B cell (primary cell): ENCODE measurements around the gene RTCB. TPM values are rescaled to one million over a fixed set of nuclear protein-coding genes. Genes with fewer than 3 reads are reported as not detected.

Experiments used
- ATAC-seq: fragments of 200-7000 bp; cut with Tn5 transposase; one replicate; pipeline ENCODE4 v1.10.0; 2021; ENCODE audit warnings: low read depth, mild to moderate bottlenecking, moderate number of reproducible peaks, moderate library complexity
- CTCF ChIA-PET: fragments of 350-600 bp; sonication (Branson Sonifier 250); formaldehyde crosslinking; loops from one replicate; lab custom pipeline; 2021; ENCODE audit warnings: antibody characterized with exemption, inconsistent platforms; lab: Charles Lee
- POLR2A ChIA-PET: fragments of 350-600 bp; sonication (Branson Sonifier 250); formaldehyde crosslinking; loops from one replicate; lab custom pipeline; 2021; ENCODE audit warnings: antibody characterized with exemption; lab: Charles Lee
- DNase-seq: peaks from one replicate; pipeline ENCODE4 v3.0.0; 2013
- H2AFZ ChIP-seq: 2 replicates; pipeline ENCODE4 v1.6.1; 2012; ENCODE audit warnings: mild to moderate bottlenecking, low read depth, low read length; ENCODE audit not compliant: insufficient read depth, poor library complexity, severe bottlenecking
- H3K27ac ChIP-seq, 2 donors: 1 replicate in 1 of 2; 2 replicates in 1 of 2; pipeline ENCODE4 v1.5.1; 2012 to 2013; ENCODE audit warnings: low read length in 2 of 2, mild to moderate bottlenecking in 2 of 2, moderate library complexity in 1 of 2
- H3K27me3 ChIP-seq, 4 experiments: fragments of 200-600 bp in 1 of 4; sonication (generic) in 1 of 4; replicated peaks in 1 of 4; 1 replicate in 2 of 4; 2 replicates in 2 of 4; pipeline versions ENCODE4 v1.6.1 to v1.7.0; 2013 to 2016; ENCODE audit warnings: low read length in 3 of 4, mild to moderate bottlenecking in 2 of 4, mixed read lengths in 1 of 4, moderate library complexity in 1 of 4; ENCODE audit not compliant: insufficient read depth in 4 of 4, control insufficient read depth in 3 of 4; ENCODE audit errors: control extremely low read depth in 1 of 4
- H3K36me3 ChIP-seq, 2 experiments: replicated peaks in 1 of 2; 1 replicate in 1 of 2; 2 replicates in 1 of 2; pipeline versions ENCODE4 v1.6.1 to v1.7.1; 2013; ENCODE audit warnings: low read length in 1 of 2; ENCODE audit not compliant: insufficient read depth in 2 of 2, control insufficient read depth in 1 of 2; ENCODE audit errors: control extremely low read depth in 1 of 2, extremely low read depth in 1 of 2
- H3K4me1 ChIP-seq, 2 donors: fragments of 200-600 bp in 1 of 2; sonication (generic) in 1 of 2; 1 replicate in 1 of 2; 2 replicates in 1 of 2; pipeline versions ENCODE4 v1.5.1 to v1.6.1; 2013 to 2017; ENCODE audit warnings: low read length in 2 of 2; ENCODE audit not compliant: control insufficient read depth in 2 of 2, insufficient read depth in 2 of 2
- H3K4me2 ChIP-seq: replicated peaks from 2 replicates; pipeline ENCODE3; 2012; ENCODE audit warnings: mild to moderate bottlenecking, low read depth, low read length; ENCODE audit not compliant: poor library complexity, severe bottlenecking
- H3K4me3 ChIP-seq, 5 experiments: fragments of 200-600 bp in 1 of 5; sonication (generic) in 1 of 5; 1 replicate in 3 of 5; 2 replicates in 2 of 5; pipeline versions ENCODE4 v1.5.1 to v1.7.0; 2011 to 2016; ENCODE audit warnings: low read length in 4 of 5, mild to moderate bottlenecking in 4 of 5, low read depth in 2 of 5, control low read depth in 1 of 5, moderate library complexity in 1 of 5; ENCODE audit not compliant: insufficient read depth in 1 of 5; ENCODE audit errors: control extremely low read depth in 1 of 5, extremely low read depth in 1 of 5
- H3K79me2 ChIP-seq: fragments of 200-600 bp; sonication (generic); one replicate; pipeline ENCODE4 v1.6.0; 2016; ENCODE audit warnings: low read length; ENCODE audit not compliant: control insufficient read depth, insufficient read depth
- H3K9ac ChIP-seq: fragments of 200-600 bp; sonication (generic); 2 replicates; pipeline ENCODE4 v1.6.1; 2017; ENCODE audit warnings: mild to moderate bottlenecking, low read length, moderate library complexity
- H3K9me3 ChIP-seq, 3 donors: one replicate each; pipeline versions ENCODE4 v1.6.1 to v1.7.1; 2013; ENCODE audit warnings: low read length in 2 of 3; ENCODE audit not compliant: control insufficient read depth in 2 of 3, insufficient read depth in 1 of 3; ENCODE audit errors: control extremely low read depth in 1 of 3
- H4K20me1 ChIP-seq: 2 replicates; pipeline ENCODE4 v1.6.0; 2012; ENCODE audit warnings: mild to moderate bottlenecking, low read length; ENCODE audit not compliant: insufficient read depth, control insufficient read depth, poor library complexity, severe bottlenecking
- H3K27ac Mint-ChIP-seq: one replicate; pipeline ENCODE4 v1.8.0; 2021; ENCODE audit warnings: mixed read lengths
- H3K27me3 Mint-ChIP-seq: one replicate; pipeline ENCODE4 v1.8.0; 2021; ENCODE audit warnings: mixed read lengths
- H3K4me1 Mint-ChIP-seq: one replicate; pipeline ENCODE4 v1.8.0; 2021; ENCODE audit warnings: mixed read lengths
- H3K4me3 Mint-ChIP-seq: one replicate; pipeline ENCODE4 v1.8.0; 2021; ENCODE audit warnings: mixed read lengths
- H3K9me3 Mint-ChIP-seq: one replicate; pipeline ENCODE4 v1.8.0; 2022; ENCODE audit warnings: mixed read lengths; ENCODE audit not compliant: insufficient read depth
- CTCF ChIP-seq: fragments of 200-600 bp; IDR thresholded peaks from one replicate; pipeline ENCODE4 v1.8.0; 2022; ENCODE audit warnings: antibody characterized with exemption, mild to moderate bottlenecking
- EZH2 ChIP-seq: IDR thresholded peaks from 2 replicates; pipeline ENCODE4 v1.6.1; 2012; ENCODE audit warnings: borderline replicate concordance, low read depth, mild to moderate bottlenecking, moderate library complexity, low read length; ENCODE audit not compliant: insufficient read depth, poor library complexity, severe bottlenecking
- WGBS: methylation state at CpG from one replicate; pipeline ENCODE4 v1.1.5; 2013; ENCODE audit warnings: missing lambda C conversion rate; ENCODE audit not compliant: insufficient coverage; 5-methylcytosine and 5-hydroxymethylcytosine counted together
- intact Hi-C: fragments of 100-400 bp; cut with micrococcal nuclease; formaldehyde crosslinking; loops from one replicate; pipeline ENCODE4 v1.10.0; 2022
- polyA plus RNA-seq: library from polyadenylated mRNA; depleted of rRNA; stranded (reverse); fragments of >200 nt; gene quantifications from 2 replicates; pipeline ENCODE4 v1.2.3, GENCODE V29; 2012
- total RNA-seq, 2 donors: library from RNA; stranded (reverse); fragments of 120-200 nt in 1 of 2; gene quantifications; 1 replicate in 1 of 2; 2 replicates in 1 of 2; pipeline versions ENCODE4 v1.2.3 to v1.2.4, GENCODE V29; 2013 to 2022

The RTCB gene
- total and polyA plus RNA-seq, 2 donors (not counting 1 experiment from before 2014, with no cell fraction given): 32.8 to 60.1 TPM

DNA sequence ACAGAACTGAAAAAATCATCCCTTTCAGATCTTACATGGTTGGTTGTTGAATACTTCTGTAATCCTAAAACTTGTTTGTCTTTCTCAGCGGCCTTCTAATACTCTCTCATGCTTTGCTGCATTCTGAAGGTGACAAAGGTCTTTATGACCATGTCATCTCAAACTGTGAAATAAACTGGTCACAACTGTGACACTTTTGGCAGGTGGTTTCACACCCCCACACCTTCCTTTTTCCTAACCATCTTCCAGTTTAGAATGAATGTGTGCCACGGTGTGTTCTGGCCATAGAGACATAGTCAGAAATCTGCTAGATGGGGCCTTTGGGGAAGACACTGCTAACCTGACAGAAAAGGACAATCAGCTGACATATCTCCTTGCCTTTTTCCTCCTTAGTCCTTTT, 69.1 kb downstream of the RTCB start:
- Histone ChIP-seq H3K4me2 (no peak overlapping the region), H3K36me3 (no peaks in the 10 kb centered on the region), H3K27me3 (no peaks in the 10 kb centered on the region), H3K9ac (no peak overlapping the region), H3K4me1 (no peaks in the 10 kb centered on the region), H4K20me1 (no peaks in the 10 kb centered on the region), H3K4me3 (no peak overlapping the region), H2AFZ (no peak overlapping the region), H3K79me2 (no peaks in the 10 kb centered on the region), H3K9me3 (no peaks in the 10 kb centered on the region), H3K27ac (no peak overlapping the region)
- ChIA-PET CTCF (no interaction called here), POLR2A (no interaction called here)
- TF ChIP-seq CTCF (no peak), EZH2 (no peak)
- intact Hi-C loops: no loop called here
- peaks cover 42% of the 10 kb centered on the region for H3K27me3 Mint-ChIP-seq
- H3K4me1 Mint-ChIP-seq: no peaks in the 10 kb centered on the region
- no peak for DNase-seq
- WGBS: 88% methylated on average over 1 of the region's 2 CpGs
- no peak for ATAC-seq
- no peaks in the 10 kb centered on the region for H3K9me3 Mint-ChIP-seq
- no peak overlapping the region for H3K27ac Mint-ChIP-seq
- H3K4me3 Mint-ChIP-seq: no peak overlapping the region

DNA sequence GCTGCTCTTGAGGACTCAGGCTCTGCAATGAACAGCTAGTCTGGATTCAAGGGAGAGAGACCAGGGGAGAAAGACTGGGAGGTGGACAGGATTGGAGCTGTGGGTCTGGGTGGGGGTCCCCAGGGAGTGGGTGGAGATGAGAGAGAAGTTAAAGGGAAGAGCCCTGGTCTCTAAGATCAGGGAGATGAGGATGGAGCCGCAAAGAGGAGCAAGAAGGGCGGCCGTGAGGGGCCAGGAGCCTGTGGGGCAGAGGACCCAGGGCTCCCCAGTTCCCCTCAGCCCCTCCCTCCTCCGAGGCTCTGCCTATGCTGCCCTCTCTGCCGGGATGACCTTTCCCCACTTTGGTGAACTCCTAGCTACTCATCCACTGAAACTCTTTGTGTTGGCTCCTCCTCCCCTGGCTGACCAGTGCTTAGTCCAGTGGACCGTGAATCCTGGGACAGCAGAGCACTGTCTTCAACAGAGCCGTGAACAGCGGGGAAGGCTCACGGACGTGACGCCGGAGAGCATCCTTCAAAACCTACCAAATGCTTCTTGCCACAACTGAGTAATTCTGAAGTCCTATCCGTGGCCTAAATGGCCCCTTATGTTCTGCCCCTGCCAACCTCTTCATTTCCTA, 70.8 kb downstream of the RTCB start:
- ATAC-seq: no peak
- H3K4me2 ChIP-seq: no peak overlapping the region
- no peak overlapping the region for H3K4me3 Mint-ChIP-seq
- no peaks in the 10 kb centered on the region for H3K27me3 ChIP-seq
- POLR2A ChIA-PET: no interaction called here
- no peak overlapping the region for H3K27ac Mint-ChIP-seq
- no peaks in the 10 kb centered on the region for H3K4me1 Mint-ChIP-seq
- TF ChIP-seq CTCF (no peak), EZH2 (no peak)
- no peaks in the 10 kb centered on the region for H3K79me2 ChIP-seq
- no peaks in the 10 kb centered on the region for H3K9me3 ChIP-seq
- intact Hi-C loops: no loop called here
- no peak overlapping the region for H2AFZ ChIP-seq
- CTCF ChIA-PET: no interaction called here
- no peaks in the 10 kb centered on the region for H4K20me1 ChIP-seq
- no peak overlapping the region for H3K27ac ChIP-seq
- WGBS: 90% methylated on average over 10 of the region's 13 CpGs
- H3K9me3 Mint-ChIP-seq: no peaks in the 10 kb centered on the region
- peaks cover 50% of the 10 kb centered on the region for H3K27me3 Mint-ChIP-seq
- no peak overlapping the region for H3K9ac ChIP-seq
- H3K4me3 ChIP-seq: no peak overlapping the region
- DNase-seq: no peak
- H3K4me1 ChIP-seq: no peaks in the 10 kb centered on the region
- H3K36me3 ChIP-seq: no peaks in the 10 kb centered on the region
